Measurements from ENCODE around the gene CLN6. TPM values are rescaled to one million over a fixed set of nuclear protein-coding genes. Genes with fewer than 3 reads are reported as not detected.
A peak's percentile ranks its signal among the peaks of the same experiment; 100 is the strongest.
"Not testable (repeated sequence)": the region's sequence is repeated elsewhere in the genome, so short reads cannot be mapped to it uniquely, and the experiment has no call there.

CLN6 gene
- total RNA-seq, 1 donor from 2014 or later = 18.5 TPM

DNA sequence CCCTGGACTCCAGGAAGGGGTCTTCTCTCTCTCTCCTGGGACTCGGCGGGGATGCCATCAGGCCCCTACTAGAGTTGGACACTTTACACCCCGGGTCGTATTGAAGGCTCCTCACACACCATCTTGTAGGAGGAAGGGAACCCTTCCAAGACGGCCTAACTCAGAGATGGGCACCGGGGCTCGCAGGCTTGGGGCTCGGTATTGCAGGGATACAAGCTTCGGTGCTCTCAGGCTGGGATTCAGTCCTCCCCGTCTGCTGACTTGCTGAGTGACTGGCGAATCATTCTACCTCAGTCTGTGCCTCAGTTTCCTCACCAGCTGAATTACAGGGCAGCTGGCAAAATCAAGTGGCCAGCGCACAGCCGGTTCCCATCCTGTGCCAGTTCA lies 24.0 kb downstream of the CLN6 start:
- ATAC-seq = no peak

DNA sequence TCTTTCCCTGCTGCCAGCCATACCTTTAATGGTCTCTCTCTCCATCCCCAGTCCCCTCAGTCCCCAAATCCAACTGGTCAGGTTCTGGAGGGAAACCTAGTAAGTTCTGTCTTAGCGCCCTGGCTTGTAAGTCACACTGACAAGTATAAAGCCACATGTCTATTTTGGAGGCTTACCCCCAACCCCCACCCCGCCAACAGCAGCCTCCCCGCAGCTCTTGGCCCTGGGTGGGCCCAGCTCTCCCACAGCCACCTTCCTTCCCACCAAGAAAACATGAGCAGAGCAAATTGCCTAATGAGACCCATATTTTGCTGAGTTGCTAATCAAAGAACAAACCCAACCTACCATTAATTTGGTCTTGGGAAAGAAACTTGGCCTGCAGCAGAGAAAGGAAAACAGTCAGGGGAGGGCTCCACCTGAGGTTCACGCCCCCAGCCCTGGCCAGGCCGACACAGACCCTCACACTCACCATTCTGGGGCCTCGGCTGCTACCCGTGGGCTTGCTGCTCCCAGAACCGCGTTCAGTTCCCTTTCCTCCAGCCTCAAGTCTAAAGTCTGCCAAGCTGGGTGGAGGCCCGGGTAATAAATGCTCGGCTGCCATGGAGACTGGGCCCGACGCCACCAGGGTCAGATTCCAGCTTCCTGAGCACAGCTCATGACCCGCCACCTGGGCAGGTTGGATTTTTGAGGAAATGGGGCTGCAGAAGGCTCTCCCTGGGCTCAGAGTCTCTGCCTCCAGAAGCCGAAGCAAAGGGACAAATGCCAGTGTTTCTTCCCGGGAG lies 24.6 kb downstream of the CLN6 start, which contains the start of gene CALML4:
TSS of gene CALML4 (minus strand) at position 557 of the 782 bp plus-strand sequence. CDS start at position 472, 85 bp downstream.
- peak; percentile 41 for ATAC-seq

DNA sequence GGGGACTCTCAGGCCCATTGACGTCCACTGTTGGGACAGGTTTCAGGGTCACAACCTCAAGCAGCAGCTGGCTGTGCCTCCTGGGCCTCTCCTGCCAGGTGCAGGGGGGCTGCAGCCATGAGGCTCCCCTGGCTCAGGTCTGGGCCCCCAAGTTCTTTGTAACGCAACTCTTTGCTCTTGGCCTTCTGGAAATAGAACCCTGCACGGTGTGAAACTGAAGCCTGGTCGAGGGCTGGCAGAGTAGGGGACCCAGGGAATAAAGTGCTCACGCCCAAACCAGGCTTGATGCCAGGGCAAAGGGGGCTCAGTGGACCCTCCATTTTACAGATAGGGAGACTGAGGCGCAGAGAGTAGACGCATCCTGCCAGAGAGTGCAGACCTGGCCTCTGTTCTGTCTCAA lies 25.2 kb downstream of the CLN6 start:
- no peak for ATAC-seq

GRCh38 chr15:68203956-68204355 lies 25.6 kb downstream of the CLN6 start:
- ATAC-seq = no peak

DNA sequence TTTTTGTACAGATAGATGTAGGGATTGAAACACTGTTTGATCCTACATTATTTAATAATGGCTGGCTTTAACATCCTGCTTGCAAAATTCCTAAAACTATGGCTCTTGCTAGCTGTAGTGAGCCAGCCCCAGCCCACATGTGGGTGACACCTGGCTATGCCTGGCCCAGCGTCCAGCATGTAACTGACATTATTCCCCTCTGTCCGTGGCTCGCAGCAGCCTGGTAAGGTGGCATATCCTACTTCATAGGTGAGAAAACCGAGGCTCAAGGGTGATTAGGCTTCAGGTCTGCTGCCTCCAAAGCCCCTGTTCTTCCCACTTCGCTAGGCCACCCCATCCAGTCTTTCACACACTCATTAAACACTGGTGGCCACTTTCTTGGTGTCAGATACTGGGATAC lies 26.0 kb downstream of the CLN6 start:
- ATAC-seq = no peak

DNA sequence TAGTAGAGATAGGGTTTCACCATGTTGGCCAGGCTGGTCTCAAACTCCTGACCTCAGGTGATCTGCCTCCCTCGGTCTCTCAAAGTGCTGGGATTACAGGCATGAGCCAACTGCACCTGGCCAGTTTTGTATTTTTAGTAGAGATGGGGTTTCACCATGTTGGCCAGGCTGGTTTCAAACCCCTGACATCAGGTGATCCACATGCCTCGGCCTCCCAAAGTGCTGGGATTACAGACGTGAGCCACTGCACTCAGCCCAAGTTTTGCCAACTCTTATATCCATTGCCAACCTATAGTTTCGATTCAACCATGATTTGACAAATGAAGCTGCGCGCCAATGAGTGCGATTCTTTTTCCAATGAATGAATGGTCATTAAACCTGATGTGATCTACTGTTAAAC lies 26.5 kb downstream of the CLN6 start:
- not testable (repeated sequence) for ATAC-seq

DNA sequence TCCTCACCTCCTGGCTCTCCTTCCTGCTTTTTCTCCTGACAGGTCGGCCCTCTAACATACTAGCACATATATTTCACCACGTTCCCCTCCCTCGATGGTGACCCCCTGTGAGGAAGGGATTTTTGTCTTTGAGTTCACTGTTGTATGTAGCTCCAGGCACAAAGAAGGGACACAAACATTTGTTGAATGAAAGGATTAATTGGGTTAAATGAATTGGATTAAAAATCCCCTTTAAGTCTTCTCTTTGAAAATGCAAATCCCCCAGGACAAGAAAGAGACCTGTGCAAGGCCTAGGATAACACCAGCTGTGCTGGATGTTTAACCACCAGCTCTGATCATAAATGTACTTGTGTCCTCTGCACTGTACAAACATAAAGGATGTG lies 27.7 kb downstream of the CLN6 start:
- no peak for ATAC-seq

DNA sequence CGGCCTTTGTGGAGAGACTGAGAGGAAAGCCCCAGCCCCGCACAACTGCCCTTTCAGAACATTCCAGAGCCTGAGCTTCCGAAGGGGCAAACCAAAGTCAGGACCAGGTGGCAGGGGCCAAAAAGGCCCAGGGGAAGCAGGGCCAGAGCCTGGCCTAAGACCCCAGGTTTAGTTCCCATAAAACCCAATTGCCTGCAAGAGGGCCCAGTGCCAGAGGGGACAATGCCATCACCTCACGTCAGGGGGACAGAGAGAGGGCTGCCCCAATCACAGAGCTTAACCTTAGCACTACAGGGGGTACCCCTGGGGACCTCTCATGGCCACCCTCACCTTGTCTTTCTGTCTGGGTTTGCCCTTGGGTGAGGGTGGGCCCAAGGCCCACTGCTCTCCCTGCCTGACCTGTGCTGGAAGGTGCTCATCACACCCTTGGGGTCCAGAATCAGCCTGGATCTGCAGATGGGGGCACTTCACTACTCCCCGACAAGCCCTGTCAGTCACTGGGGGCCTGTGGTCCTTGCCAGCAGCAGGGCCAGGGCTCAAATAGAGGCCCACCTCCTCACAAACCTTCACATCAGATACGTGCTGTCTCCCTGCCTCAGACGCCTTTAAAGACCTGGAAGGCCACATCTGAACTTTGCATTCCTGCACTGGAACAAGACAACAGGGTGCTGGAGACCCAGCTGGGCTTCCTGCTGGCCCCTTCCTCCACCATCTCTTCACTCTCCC lies 28.2 kb downstream of the CLN6 start:
- ATAC-seq = no peak

DNA sequence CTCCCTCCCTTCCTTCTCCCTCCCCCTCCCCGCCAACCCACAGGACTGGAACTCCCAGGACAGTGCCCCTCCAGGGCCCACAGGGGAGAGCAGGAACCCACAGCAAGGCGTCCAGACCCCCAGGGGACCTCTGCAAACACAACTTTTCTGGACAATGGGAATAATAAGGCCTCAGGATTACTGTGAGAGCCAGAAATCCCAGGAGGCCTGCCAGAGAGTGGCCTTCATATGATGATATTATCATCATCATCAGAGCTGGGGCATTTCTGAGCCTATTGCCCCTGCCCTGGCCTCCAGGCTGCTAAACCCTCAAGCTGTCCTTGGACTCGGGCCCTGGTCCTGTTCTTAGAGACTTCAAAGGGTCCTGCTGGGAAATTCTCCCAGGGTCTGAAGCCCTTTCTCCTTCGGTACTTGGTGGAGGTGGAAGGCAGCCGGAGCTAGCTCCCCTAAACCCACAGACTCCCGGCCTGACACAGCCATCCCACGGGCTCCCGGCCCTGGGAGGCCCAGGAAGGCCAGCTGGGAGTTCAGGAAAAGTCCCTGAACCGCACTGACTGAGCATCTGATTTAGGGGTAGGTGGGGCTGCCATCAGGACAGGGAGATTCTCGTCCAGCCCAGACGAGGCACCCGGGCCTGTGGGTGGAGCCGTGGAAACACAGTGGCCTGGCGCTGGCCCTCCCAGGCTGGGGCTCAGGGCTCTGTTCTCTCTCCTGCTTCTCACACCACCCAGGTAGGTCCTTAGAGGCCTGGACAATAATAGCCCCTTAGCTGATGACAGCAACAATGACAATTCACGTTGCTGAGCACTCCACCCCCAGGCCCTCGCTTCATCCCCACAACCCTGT lies 29.3 kb downstream of the CLN6 start:
- ATAC-seq = no peak

DNA sequence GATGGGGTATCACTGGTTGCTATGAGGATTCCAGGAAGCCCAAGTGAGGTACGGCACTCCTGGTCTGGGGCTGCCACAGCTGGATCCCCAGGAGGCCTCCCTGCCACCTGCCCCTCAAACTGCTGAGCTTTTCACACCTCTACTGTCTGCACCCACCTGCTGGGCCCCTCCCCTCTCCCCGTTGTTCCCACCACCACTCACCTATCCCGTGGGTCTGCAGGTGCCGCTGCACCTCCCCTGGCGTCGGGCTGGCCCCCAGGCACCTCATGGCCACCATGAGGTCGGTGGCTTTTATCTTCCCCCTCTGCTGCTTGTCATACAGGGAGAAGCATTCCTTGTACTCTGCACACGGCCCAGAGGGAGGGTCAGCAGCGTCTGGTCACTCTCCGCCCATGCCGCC lies 30.2 kb downstream of the CLN6 start:
- no peak for ATAC-seq

GRCh38 chr15:68197661-68198437 lies 31.7 kb downstream of the CLN6 start:
- ATAC-seq = no peak

DNA sequence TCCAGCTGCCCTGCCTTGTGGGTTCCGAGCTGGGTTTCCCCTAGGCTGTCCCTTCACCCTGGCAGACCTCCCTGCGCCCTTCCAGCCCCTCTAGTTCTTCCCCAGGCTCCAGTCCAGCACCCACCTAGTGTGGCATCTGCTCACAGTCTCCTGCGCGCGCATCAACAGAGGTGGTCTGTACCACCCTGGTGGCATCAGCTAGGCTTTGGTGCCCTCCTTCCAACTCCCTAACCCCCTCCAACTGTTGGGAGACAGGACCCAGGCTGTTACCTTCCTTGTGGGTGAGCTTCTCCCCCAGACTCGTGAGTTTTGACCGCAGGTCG lies 32.4 kb downstream of the CLN6 start:
- ATAC-seq = no peak

GRCh38 chr15:68196445-68197169 lies 32.9 kb downstream of the CLN6 start:
- ATAC-seq = no peak

DNA sequence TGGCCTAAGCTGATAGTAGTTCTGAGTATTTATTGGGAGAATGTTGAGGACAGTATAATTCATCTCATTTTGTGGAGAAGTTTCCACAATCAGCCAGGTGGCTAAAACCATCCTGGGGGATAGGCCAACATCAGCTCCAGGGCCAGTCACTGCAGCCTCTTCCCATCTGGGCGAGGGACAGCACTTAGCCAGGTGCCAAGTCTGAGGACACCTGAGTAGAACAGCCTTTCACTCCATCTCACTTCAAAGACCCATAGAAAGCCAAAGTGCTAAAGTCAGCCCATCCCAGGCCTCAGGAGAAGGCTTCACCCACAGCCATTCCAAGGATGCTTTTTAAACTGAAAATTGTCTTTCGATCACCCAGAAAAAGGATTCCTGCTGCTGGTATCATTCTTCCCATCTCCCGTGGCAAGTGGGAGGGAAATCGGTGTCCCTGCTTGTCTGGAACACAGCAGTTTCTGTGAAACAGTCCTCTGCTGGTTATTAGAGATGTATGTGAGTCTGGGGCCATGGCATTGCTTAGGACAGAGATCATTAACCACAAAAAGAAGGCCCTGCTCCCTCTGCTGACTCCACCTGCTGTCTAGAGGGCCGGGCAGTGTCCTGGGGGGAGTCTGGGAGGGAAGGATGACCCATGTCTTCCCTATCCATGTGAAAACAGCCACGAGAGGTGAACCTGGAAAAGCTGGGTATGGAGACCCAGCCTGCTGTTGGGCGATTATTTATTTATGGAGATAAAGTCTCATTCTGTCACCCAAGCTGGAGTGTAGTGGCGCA lies 34.0 kb downstream of the CLN6 start:
- ATAC-seq = no peak

DNA sequence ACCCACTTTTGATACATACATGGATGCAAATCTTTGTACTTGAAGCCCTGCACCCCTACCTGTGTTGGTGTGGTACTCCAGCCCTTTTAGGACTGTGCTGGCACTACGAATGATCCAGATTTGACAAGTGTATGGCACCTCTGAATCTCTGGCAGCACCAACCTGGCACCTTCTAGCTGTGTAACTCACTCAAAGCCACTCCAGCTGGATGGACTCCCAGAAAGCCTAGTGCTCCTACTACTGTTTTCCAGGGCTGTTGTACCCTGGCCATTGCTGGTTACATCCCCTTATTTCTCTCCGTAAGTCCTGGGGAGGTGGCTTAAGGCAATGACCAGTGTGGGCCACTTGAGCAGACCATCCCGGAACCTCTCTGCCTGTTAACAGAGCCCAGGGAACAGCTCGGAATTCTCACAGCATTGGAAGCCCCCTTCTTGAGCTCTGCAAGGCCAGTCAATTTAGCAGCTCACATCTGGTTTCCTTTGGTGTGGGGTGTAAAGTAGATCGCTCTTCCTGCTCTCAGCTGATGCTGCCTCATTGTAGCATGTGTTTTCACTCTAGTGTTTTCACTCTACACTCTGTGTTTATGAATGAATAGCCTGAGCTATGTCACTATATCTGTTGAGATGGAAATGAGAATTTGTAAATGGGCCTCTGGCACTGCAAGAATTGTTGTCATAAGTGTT lies 36.6 kb downstream of the CLN6 start:
- ATAC-seq = no peak

- no peak for ATAC-seq
Measured at GRCh38 chr15:68192117-68192516, 37.4 kb downstream of the CLN6 start.

DNA sequence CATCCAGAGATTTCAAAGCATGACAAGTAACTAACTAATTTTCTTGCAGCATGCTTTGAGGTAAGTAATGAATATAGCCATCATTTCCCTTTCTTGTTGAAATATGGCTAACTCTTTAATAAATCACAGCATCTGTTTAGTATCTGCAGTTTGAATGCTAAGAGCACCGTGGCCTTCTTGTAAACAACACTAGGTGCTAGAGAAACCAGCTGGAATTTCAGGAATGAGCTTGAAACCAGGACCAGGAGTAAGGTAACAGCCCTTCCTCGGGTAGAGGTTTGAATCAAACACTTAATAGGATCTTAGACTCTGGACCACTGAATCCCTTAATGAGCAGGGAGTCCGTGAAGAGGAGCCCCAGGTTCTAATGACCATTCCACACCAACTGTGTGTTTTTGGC lies 38.0 kb downstream of the CLN6 start:
- ATAC-seq = no peak

DNA sequence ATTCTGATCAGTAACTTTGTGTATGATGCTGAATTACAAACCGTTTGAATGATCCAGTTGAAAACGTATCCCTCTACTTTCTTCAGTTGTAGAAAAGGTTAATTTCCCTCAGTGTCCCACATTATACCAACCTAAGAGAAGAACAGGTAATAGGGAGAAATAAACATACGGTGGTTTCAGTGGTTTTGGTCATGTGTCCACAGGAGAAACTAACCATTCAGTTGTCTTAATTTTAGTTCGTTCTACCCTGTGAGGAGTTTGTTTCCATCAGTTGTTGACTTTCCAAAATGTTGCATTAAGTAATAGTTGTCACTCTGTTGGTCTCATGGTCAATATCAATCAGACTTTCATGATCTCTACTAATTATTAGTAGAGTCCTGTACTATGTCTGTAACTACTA lies 39.5 kb downstream of the CLN6 start:
- no peak for ATAC-seq

GRCh38 chr15:68188647-68189046 lies 40.9 kb downstream of the CLN6 start:
- no peak for ATAC-seq

DNA sequence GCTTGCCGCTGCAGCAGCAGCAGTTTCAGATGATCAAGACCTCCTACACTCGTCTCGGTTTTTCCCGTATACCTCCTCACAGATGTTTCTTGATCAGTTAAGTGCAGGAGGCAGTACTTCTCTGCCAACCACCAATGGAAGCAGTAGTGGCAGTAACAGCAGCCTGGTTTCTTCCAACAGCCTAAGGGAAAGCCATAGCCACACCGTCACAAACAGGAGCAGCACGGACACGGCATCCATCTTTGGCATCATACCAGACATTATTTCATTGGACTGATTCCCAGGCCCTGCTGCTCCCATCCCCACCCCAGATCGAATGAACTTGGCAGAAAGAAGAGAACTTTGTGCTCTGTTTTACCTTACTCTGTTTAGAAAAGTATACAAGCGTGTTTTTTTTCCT lies 42.0 kb downstream of the CLN6 start:
- peak; percentile 56 for ATAC-seq
